DLD1 (cell line): Measurements from ENCODE around the gene ECPAS.
"Not testable (repeated sequence)": the region's sequence is repeated elsewhere in the genome, so short reads cannot be mapped to it uniquely, and the experiment has no call there.

Source experiments
- in situ Hi-C: cut with HindIII; loops from 2 replicates; pipeline ENCODE4 v1.10.0; 2017; ENCODE audit warnings: low sequenced_read_pairs

The ECPAS gene

GRCh38 chr9:111481885-111482636 lies 2.1 kb downstream of the ECPAS start:
- in situ Hi-C loops = no loop called here

GRCh38 chr9:111477677-111478076 lies 6.5 kb downstream of the ECPAS start:
- in situ Hi-C loops = no loop called here

GRCh38 chr9:111475195-111475594 lies 9.0 kb downstream of the ECPAS start:
- in situ Hi-C loops = no loop called here

- in situ Hi-C loops = no loop called here
These were observed 9.8 kb downstream of the ECPAS start for GRCh38 chr9:111474385-111474784.

GRCh38 chr9:111467778-111468367 lies 16.3 kb downstream of the ECPAS start:
- in situ Hi-C loops = no loop called here

GRCh38 chr9:111463048-111463447 lies 21.1 kb downstream of the ECPAS start:
- in situ Hi-C loops = no loop called here

- in situ Hi-C loops = no loop called here
These were observed 25.8 kb downstream of the ECPAS start for GRCh38 chr9:111458139-111459009.

GRCh38 chr9:111456529-111456928 lies 27.7 kb downstream of the ECPAS start:
- in situ Hi-C loops = no loop called here

GRCh38 chr9:111455638-111456037 lies 28.5 kb downstream of the ECPAS start:
- in situ Hi-C loops = no loop called here

- in situ Hi-C loops = no loop called here
These were observed 29.4 kb downstream of the ECPAS start for GRCh38 chr9:111454751-111455150.

- in situ Hi-C loops = no loop called here
These were observed 32.6 kb downstream of the ECPAS start for GRCh38 chr9:111451570-111451969.

GRCh38 chr9:111450124-111450523 lies 34.1 kb downstream of the ECPAS start:
- in situ Hi-C loops = no loop called here

GRCh38 chr9:111449705-111450104 lies 34.5 kb downstream of the ECPAS start:
- in situ Hi-C loops = no loop called here

- in situ Hi-C loops = not testable (repeated sequence)
These were observed 38.4 kb downstream of the ECPAS start for GRCh38 chr9:111445799-111446198.

GRCh38 chr9:111443454-111443853 lies 40.7 kb downstream of the ECPAS start:
- in situ Hi-C loops = no loop called here

- in situ Hi-C loops = no loop called here
These were observed 41.7 kb downstream of the ECPAS start for GRCh38 chr9:111442360-111443027.

GRCh38 chr9:111440226-111440625 lies 44.0 kb downstream of the ECPAS start:
- in situ Hi-C loops = no loop called here

GRCh38 chr9:111438541-111439235 lies 45.5 kb downstream of the ECPAS start:
- in situ Hi-C loops = no loop called here

- in situ Hi-C loops = no loop called here
These were observed 47.6 kb downstream of the ECPAS start for GRCh38 chr9:111436571-111436970.

- in situ Hi-C loops = no loop called here
These were observed 51.1 kb downstream of the ECPAS start for GRCh38 chr9:111433082-111433481.

- in situ Hi-C loops = no loop called here
These were observed 52.5 kb downstream of the ECPAS start for GRCh38 chr9:111431684-111432083.
